Left colon (tissue), 2 donors: ENCODE data around the gene PPP1R11. TPM values are rescaled to one million over a fixed set of nuclear protein-coding genes. Genes with fewer than 3 reads are reported as not detected.
"Not testable (repeated sequence)": the region's sequence is repeated elsewhere in the genome, so short reads cannot be mapped to it uniquely, and the experiment has no call there.

Experiments
- ATAC-seq: fragments of 200-7000 bp; cut with Tn5 transposase; one replicate; pipeline ENCODE4 v1.9.1; 2020; ENCODE audit warnings: mild to moderate bottlenecking, moderate library complexity
- DNase-seq, 2 donors: peaks; one replicate each; pipeline ENCODE4 v3.0.0-alpha.2; 2020
- intact Hi-C, 2 donors: fragments of 100-400 bp; cut with DNase I in 1 of 2; cut with micrococcal nuclease in 1 of 2; formaldehyde crosslinking; loops; one replicate each; pipeline versions ENCODE4 v1.11.2 to v1.14.0; 2022; cut with DNase I, micrococcal nuclease
- total RNA-seq, 2 donors: library from RNA; stranded (reverse); fragmentation: NEBNext Ultra II Directional; extraction: Animal tissue kit (Norgen Biotek cat#: 25700); gene quantifications; one replicate each; pipeline ENCODE4 v1.2.1, GENCODE V29; 2021
- donor health status: DM: no; HTN: no; CAD: no.
- donor health status: DM: yes; HTN: yes; CAD: no.

The PPP1R11 gene
- total RNA-seq, 2 donors from 2014 or later = 89.5 to 92.9 TPM

- peak; percentile 81 for ATAC-seq
- intact Hi-C loops = no loop called here
- peak in 1 of 2 donors; percentile 68 for DNase-seq
Measured at GRCh38 chr6:30113003-30113759, 46.2 kb downstream of the PPP1R11 start, which contains the start of gene TRIM31. Gene TRIM31 (minus strand): TSS chr6:30113090. CDS start chr6:30112805, 285 bp downstream.

- DNase-seq (no peak), ATAC-seq (peak; percentile 10)
- intact Hi-C loops = no loop called here
Measured at GRCh38 chr6:30113841-30114240, 46.8 kb downstream of the PPP1R11 start.

GRCh38 chr6:30116724-30117123, 49.7 kb downstream of the PPP1R11 start:
- ATAC-seq (no peak), DNase-seq (no peak)
- intact Hi-C loops = no loop called here

- DNase-seq, intact Hi-C loops, ATAC-seq: not testable (repeated sequence)
Measured at GRCh38 chr6:30118691-30119090, 51.7 kb downstream of the PPP1R11 start.

Other genes with a start within 250 kb of the PPP1R11 start
- gene HLA-G, start 239.4 kb upstream of the PPP1R11 start, total RNA-seq = 10 to 100 TPM in 1 of 2 donors, not detected in 1; 16.7 TPM
- gene HLA-A, start 124.7 kb upstream of the PPP1R11 start, total RNA-seq = 1,000 to 10,000 TPM; 1,119 to 1,618 TPM
- 10 to 100 TPM; 25.6 to 26.2 TPM for gene POLR1H, start 5.9 kb upstream of the PPP1R11 start, total RNA-seq
- under 1 TPM in 1 of 2 donors, not detected in 1; 0.58 TPM for gene RNF39, start 8.6 kb downstream of the PPP1R11 start, total RNA-seq
- gene TRIM31, start 45.9 kb downstream of the PPP1R11 start, total RNA-seq = 100 to 1,000 TPM in 1 of 2 donors, 10 to 100 TPM in 1; 80.0 to 278 TPM
- gene TRIM40, start 68.9 kb downstream of the PPP1R11 start, total RNA-seq = 10 to 100 TPM; 13.2 to 30.7 TPM
- gene TRIM10, start 94.0 kb downstream of the PPP1R11 start, total RNA-seq = 1 to 10 TPM; 5.6 to 6.3 TPM
- gene TRIM15, start 96.3 kb downstream of the PPP1R11 start, total RNA-seq = 10 to 100 TPM; 58.8 to 62.5 TPM
- gene TRIM26, start 146.2 kb downstream of the PPP1R11 start, total RNA-seq = 10 to 100 TPM; 47.1 to 48.7 TPM